ENCODE measurements around the gene DHFR2.

DHFR2 gene

DNA sequence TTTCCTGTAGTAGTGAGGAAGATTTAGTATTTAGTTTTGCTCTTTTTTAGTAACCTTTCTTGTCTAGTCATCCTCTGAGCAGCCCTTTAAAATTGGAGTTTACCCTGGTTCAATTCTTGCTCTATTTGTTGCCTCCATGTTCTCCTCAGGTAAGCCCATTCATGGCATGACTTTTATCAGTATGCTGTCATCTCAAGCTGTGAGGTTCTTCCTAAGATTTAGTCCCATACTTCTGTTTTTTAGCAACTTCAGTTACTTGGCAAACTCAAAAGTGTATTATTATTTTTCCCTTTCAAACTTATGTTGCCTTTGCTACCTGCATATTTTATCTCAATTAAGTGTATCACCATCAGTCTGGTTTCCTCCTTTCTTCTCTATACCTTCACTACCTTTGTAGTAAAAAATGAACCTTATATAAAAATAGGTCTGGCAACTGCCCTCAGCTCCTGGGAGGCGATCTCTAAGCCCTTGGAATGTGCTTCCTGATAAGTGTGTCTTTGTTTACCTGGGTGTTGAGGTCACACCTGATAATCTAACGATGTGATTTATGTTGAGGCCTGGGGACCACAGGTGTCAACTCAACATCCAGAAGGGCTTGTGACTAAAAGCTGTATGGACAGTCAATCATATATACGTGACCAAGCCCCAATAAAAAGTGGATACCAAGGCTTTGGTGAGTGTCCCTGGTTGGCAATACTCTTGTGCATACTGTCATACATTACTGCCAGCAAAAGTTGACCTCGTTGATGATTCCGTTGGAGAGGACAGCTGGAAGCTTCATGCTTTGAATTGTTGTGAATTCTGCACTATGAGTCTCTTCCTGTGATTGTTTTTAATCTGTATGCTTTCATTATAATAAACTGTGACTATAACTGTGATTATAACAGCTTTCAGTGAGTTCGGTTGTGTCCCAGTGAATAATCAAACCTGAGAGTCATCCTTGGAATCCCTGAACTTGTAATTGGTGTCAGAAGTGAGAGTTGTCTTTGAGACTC lies 4.1 kb upstream of the DHFR2 start:
- H3K27ac ChIP-seq (ENCODE audit: insufficient read depth, low read length, poor library complexity, severe bottlenecking) = no peak overlapping the region
- no peak overlapping the region for H3K4me3 ChIP-seq (ENCODE audit: insufficient read depth, low read depth, low read length, poor library complexity, severe bottlenecking)
- no peaks in the 10 kb centered on the region for H3K27me3 ChIP-seq (replicated peaks; ENCODE audit: control insufficient read depth, insufficient read depth, low read length, poor library complexity, severe bottlenecking)
- H3K9me3 ChIP-seq (ENCODE audit: control insufficient read depth, low read length) = no peaks in the 10 kb centered on the region
- no peak for DNase-seq
- H3K36me3 ChIP-seq (ENCODE audit: control insufficient read depth, insufficient read depth, low read length) = no peaks in the 10 kb centered on the region
- peaks cover 7% of the 10 kb centered on the region for H3K4me1 ChIP-seq (ENCODE audit: control insufficient read depth, insufficient read depth, low read length, poor library complexity, severe bottlenecking)

GRCh38 chr3:94065819-94066480 lies 3.2 kb upstream of the DHFR2 start:
- Histone ChIP-seq H3K27ac (ENCODE audit: insufficient read depth, low read length, poor library complexity, severe bottlenecking) (no peak overlapping the region), H3K4me3 (ENCODE audit: insufficient read depth, low read depth, low read length, poor library complexity, severe bottlenecking) (no peak overlapping the region), H3K27me3 (replicated peaks; ENCODE audit: control insufficient read depth, insufficient read depth, low read length, poor library complexity, severe bottlenecking) (no peaks in the 10 kb centered on the region), H3K4me1 (ENCODE audit: control insufficient read depth, insufficient read depth, low read length, poor library complexity, severe bottlenecking) (peaks cover 9% of the 10 kb centered on the region), H3K9me3 (ENCODE audit: control insufficient read depth, low read length) (no peaks in the 10 kb centered on the region), H3K36me3 (ENCODE audit: control insufficient read depth, insufficient read depth, low read length) (no peaks in the 10 kb centered on the region)
- no peak for DNase-seq

GRCh38 chr3:94065122-94065521 lies 2.4 kb upstream of the DHFR2 start:
- H3K27ac ChIP-seq (ENCODE audit: insufficient read depth, low read length, poor library complexity, severe bottlenecking) = no peak overlapping the region
- H3K4me1 ChIP-seq (ENCODE audit: control insufficient read depth, insufficient read depth, low read length, poor library complexity, severe bottlenecking) = peaks cover 9% of the 10 kb centered on the region
- H3K27me3 ChIP-seq (replicated peaks; ENCODE audit: control insufficient read depth, insufficient read depth, low read length, poor library complexity, severe bottlenecking) = no peaks in the 10 kb centered on the region
- no peak overlapping the region for H3K4me3 ChIP-seq (ENCODE audit: insufficient read depth, low read depth, low read length, poor library complexity, severe bottlenecking)
- no peak for DNase-seq
- H3K36me3 ChIP-seq (ENCODE audit: control insufficient read depth, insufficient read depth, low read length) = no peaks in the 10 kb centered on the region
- H3K9me3 ChIP-seq (ENCODE audit: control insufficient read depth, low read length) = no peaks in the 10 kb centered on the region

GRCh38 chr3:94064243-94064860 lies 1.6 kb upstream of the DHFR2 start:
- no peak overlapping the region for H3K27ac ChIP-seq (ENCODE audit: insufficient read depth, low read length, poor library complexity, severe bottlenecking)
- H3K4me1 ChIP-seq (ENCODE audit: control insufficient read depth, insufficient read depth, low read length, poor library complexity, severe bottlenecking) = peaks cover 9% of the 10 kb centered on the region
- no peak for DNase-seq
- no peaks in the 10 kb centered on the region for H3K27me3 ChIP-seq (replicated peaks; ENCODE audit: control insufficient read depth, insufficient read depth, low read length, poor library complexity, severe bottlenecking)
- H3K4me3 ChIP-seq (ENCODE audit: insufficient read depth, low read depth, low read length, poor library complexity, severe bottlenecking) = no peak overlapping the region
- no peaks in the 10 kb centered on the region for H3K36me3 ChIP-seq (ENCODE audit: control insufficient read depth, insufficient read depth, low read length)
- no peaks in the 10 kb centered on the region for H3K9me3 ChIP-seq (ENCODE audit: control insufficient read depth, low read length)

DNA sequence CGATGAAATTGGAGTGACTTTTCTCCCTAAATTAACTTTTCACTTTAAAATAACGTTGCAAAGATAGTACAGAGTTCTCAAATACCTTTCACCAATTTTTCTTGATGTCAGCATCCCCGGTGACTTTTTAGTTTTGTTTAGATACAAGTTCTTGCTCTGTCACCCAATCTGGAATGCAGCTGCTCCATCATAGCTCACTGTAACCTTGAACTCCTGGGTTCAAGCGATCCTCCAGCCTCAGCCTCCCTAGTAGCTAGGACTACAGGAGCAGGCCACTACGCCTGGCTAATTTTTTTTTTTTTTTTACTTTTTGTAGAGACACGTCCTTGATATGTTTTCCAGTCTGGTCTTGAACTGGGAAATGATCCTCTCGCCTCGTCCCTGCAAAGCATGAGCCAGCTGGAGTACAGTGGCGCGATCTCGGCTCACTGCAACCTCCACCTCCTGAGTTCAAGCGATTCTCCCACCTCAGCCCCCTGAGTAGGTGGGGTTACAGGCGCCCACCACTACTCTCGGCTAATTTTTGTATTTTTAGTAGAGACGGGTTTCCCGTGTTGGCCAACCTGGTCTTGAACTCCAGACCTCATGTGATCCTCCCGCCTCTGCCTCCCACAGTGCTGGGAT lies 892 bp upstream of the DHFR2 start:
- H3K4me3 ChIP-seq (ENCODE audit: insufficient read depth, low read depth, low read length, poor library complexity, severe bottlenecking) = peak overlapping the region; percentile 89
- H3K27ac ChIP-seq (ENCODE audit: insufficient read depth, low read length, poor library complexity, severe bottlenecking) = peak overlapping the region; percentile 95
- H3K36me3 ChIP-seq (ENCODE audit: control insufficient read depth, insufficient read depth, low read length) = no peaks in the 10 kb centered on the region
- peaks cover 9% of the 10 kb centered on the region for H3K4me1 ChIP-seq (ENCODE audit: control insufficient read depth, insufficient read depth, low read length, poor library complexity, severe bottlenecking)
- no peaks in the 10 kb centered on the region for H3K9me3 ChIP-seq (ENCODE audit: control insufficient read depth, low read length)
- H3K27me3 ChIP-seq (replicated peaks; ENCODE audit: control insufficient read depth, insufficient read depth, low read length, poor library complexity, severe bottlenecking) = no peaks in the 10 kb centered on the region
- no peak for DNase-seq

GRCh38 chr3:94061297-94061696 lies 1.4 kb downstream of the DHFR2 start:
- H3K36me3 ChIP-seq (ENCODE audit: control insufficient read depth, insufficient read depth, low read length) = no peaks in the 10 kb centered on the region
- H3K27me3 ChIP-seq (replicated peaks; ENCODE audit: control insufficient read depth, insufficient read depth, low read length, poor library complexity, severe bottlenecking) = no peaks in the 10 kb centered on the region
- no peak overlapping the region for H3K27ac ChIP-seq (ENCODE audit: insufficient read depth, low read length, poor library complexity, severe bottlenecking)
- no peak for DNase-seq
- H3K9me3 ChIP-seq (ENCODE audit: control insufficient read depth, low read length) = no peaks in the 10 kb centered on the region
- peaks cover 9% of the 10 kb centered on the region for H3K4me1 ChIP-seq (ENCODE audit: control insufficient read depth, insufficient read depth, low read length, poor library complexity, severe bottlenecking)
- H3K4me3 ChIP-seq (ENCODE audit: insufficient read depth, low read depth, low read length, poor library complexity, severe bottlenecking) = no peak overlapping the region

DNA sequence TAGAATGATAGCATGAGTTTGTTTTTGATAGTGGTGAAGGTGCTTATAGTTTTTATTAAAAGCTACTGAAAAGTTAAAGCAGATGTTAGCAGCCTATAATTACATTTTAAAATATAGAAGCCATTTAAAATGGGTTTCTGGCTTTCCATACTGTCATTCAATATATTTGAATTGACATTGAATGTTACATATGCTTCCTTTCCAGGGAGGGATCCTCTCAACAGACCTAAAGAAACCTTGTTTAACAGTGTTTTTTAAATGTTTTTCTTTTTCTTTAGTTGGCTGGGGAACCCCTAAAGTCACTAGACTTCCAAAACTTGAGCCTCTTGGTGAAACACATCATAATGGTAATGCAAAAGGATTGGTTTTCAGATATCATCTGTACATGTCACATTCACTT lies 12.2 kb downstream of the DHFR2 start:
- Histone ChIP-seq H3K4me1 (ENCODE audit: control insufficient read depth, insufficient read depth, low read length, poor library complexity, severe bottlenecking) (no peaks in the 10 kb centered on the region), H3K4me3 (ENCODE audit: insufficient read depth, low read depth, low read length, poor library complexity, severe bottlenecking) (no peak overlapping the region), H3K36me3 (ENCODE audit: control insufficient read depth, insufficient read depth, low read length) (no peaks in the 10 kb centered on the region), H3K9me3 (ENCODE audit: control insufficient read depth, low read length) (no peaks in the 10 kb centered on the region), H3K27me3 (replicated peaks; ENCODE audit: control insufficient read depth, insufficient read depth, low read length, poor library complexity, severe bottlenecking) (no peaks in the 10 kb centered on the region), H3K27ac (ENCODE audit: insufficient read depth, low read length, poor library complexity, severe bottlenecking) (no peak overlapping the region)
- no peak for DNase-seq

- Histone ChIP-seq H3K9me3 (ENCODE audit: control insufficient read depth, low read length) (no peaks in the 10 kb centered on the region), H3K36me3 (ENCODE audit: control insufficient read depth, insufficient read depth, low read length) (peaks cover 4% of the 10 kb centered on the region), H3K4me1 (ENCODE audit: control insufficient read depth, insufficient read depth, low read length, poor library complexity, severe bottlenecking) (no peaks in the 10 kb centered on the region), H3K27me3 (replicated peaks; ENCODE audit: control insufficient read depth, insufficient read depth, low read length, poor library complexity, severe bottlenecking) (no peaks in the 10 kb centered on the region), H3K4me3 (ENCODE audit: insufficient read depth, low read depth, low read length, poor library complexity, severe bottlenecking) (no peak overlapping the region), H3K27ac (ENCODE audit: insufficient read depth, low read length, poor library complexity, severe bottlenecking) (no peak overlapping the region)
- DNase-seq = no peak
These were observed 13.4 kb downstream of the DHFR2 start for GRCh38 chr3:94049267-94049666.

DNA sequence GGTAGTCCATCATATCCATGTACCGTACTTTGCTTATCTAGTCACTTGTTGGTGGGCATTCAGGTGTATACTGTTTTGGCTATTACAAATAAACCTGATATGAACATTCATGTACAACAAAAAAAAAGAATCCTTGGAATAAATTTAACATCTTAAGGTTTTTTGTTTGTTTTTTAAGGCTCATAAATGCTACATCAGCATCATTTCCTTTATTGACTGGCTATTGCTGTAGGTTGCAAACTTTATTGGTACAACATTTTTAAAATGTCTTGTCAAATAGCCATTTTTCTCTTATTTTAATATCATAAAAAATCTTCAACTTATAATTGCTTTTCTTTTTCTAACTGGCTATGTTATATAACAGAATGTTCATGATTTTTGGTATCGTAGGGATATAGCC lies 16.2 kb downstream of the DHFR2 start:
- no peak for DNase-seq

More for the DNA sequence above, 16.2 kb downstream of the DHFR2 start:
- Histone ChIP-seq H3K27ac (ENCODE audit: insufficient read depth, low read length, poor library complexity, severe bottlenecking) (no peak overlapping the region), H3K4me1 (ENCODE audit: control insufficient read depth, insufficient read depth, low read length, poor library complexity, severe bottlenecking) (no peaks in the 10 kb centered on the region), H3K27me3 (replicated peaks; ENCODE audit: control insufficient read depth, insufficient read depth, low read length, poor library complexity, severe bottlenecking) (no peaks in the 10 kb centered on the region), H3K4me3 (ENCODE audit: insufficient read depth, low read depth, low read length, poor library complexity, severe bottlenecking) (no peak overlapping the region), H3K36me3 (ENCODE audit: control insufficient read depth, insufficient read depth, low read length) (peaks cover 5% of the 10 kb centered on the region), H3K9me3 (ENCODE audit: control insufficient read depth, low read length) (no peaks in the 10 kb centered on the region)
